GM18858 (cell line): ENCODE measurements around the gene KLHL3.

Source experiments
- ATAC-seq: cut with Tn5 transposase; IDR thresholded peaks from one replicate; pipeline ENCODE4 v1.9.1; 2021; ENCODE audit not compliant: unreplicated experiment

Gene KLHL3

GRCh38 chr5:137636099-137636498 lies 99.8 kb downstream of the KLHL3 start:
- no peak for ATAC-seq

- no peak for ATAC-seq
These were observed 100.4 kb downstream of the KLHL3 start for GRCh38 chr5:137635521-137635921.

GRCh38 chr5:137633896-137634295 lies 102.0 kb downstream of the KLHL3 start:
- no peak for ATAC-seq

GRCh38 chr5:137632716-137633115 lies 103.2 kb downstream of the KLHL3 start:
- no peak for ATAC-seq

- ATAC-seq = no peak
These were observed 104.4 kb downstream of the KLHL3 start for GRCh38 chr5:137631453-137631852.

- no peak for ATAC-seq
These were observed 104.9 kb downstream of the KLHL3 start for GRCh38 chr5:137630972-137631370.

- no peak for ATAC-seq
These were observed 105.5 kb downstream of the KLHL3 start for GRCh38 chr5:137630216-137630971.

GRCh38 chr5:137629646-137630045 lies 106.2 kb downstream of the KLHL3 start:
- ATAC-seq = no peak

GRCh38 chr5:137627706-137628105 lies 108.2 kb downstream of the KLHL3 start:
- no peak for ATAC-seq

GRCh38 chr5:137627293-137627692 lies 108.6 kb downstream of the KLHL3 start:
- no peak for ATAC-seq

- no peak for ATAC-seq
These were observed 111.0 kb downstream of the KLHL3 start for GRCh38 chr5:137624786-137625349.

- ATAC-seq = no peak
These were observed 113.0 kb downstream of the KLHL3 start for GRCh38 chr5:137622850-137623249.

- no peak for ATAC-seq
These were observed 113.7 kb downstream of the KLHL3 start for GRCh38 chr5:137621861-137622823.

GRCh38 chr5:137621306-137621705 lies 114.6 kb downstream of the KLHL3 start:
- ATAC-seq = no peak

- no peak for ATAC-seq
These were observed 116.6 kb downstream of the KLHL3 start for GRCh38 chr5:137619191-137619870.

- no peak for ATAC-seq
These were observed 117.4 kb downstream of the KLHL3 start for GRCh38 chr5:137618476-137618875.

- no peak for ATAC-seq
These were observed 118.2 kb downstream of the KLHL3 start for GRCh38 chr5:137617528-137618205.

- ATAC-seq = no peak
These were observed 119.8 kb downstream of the KLHL3 start for GRCh38 chr5:137616046-137616445.

GRCh38 chr5:137615171-137615775 lies 120.6 kb downstream of the KLHL3 start:
- ATAC-seq = no peak
